ENCODE measurements around the gene YWHAE. TPM values are rescaled to one million over a fixed set of nuclear protein-coding genes. Genes with fewer than 3 reads are reported as not detected.

YWHAE gene
- total and polyA plus RNA-seq, 9 of the 15 experiments (the other 6 are each of a cell fraction or from before 2014, with no cell fraction given) = 184 to 727 (median 448) TPM

DNA sequence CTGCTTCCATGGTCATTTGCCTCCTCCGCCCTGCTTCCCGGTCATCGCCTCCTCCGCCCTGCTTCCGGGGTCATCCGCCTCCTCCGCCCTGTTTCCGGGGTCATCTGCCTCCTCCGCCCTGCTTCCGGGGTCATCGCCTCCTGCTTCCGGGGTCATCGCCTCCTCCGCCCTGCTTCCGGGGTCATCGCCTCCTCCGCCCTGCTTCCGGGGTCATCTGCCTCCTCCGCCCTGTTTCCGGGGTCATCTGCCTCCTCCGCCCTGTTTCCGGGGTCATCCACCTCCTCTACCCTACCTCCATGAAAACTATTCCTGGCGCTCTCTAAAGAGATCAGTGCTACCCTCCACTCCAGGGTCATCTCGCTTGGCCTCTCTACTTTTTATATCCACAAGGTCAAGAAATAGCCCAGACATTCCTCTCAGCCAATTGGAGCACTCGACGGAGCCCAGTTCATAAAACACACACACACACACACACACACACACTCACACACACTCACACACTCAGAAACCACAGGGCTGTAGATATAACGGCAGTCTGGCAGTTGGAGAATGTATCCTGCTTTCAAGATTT is 75.7 kb downstream of the YWHAE start (continued):
- TF ChIP-seq, protein P1, sequence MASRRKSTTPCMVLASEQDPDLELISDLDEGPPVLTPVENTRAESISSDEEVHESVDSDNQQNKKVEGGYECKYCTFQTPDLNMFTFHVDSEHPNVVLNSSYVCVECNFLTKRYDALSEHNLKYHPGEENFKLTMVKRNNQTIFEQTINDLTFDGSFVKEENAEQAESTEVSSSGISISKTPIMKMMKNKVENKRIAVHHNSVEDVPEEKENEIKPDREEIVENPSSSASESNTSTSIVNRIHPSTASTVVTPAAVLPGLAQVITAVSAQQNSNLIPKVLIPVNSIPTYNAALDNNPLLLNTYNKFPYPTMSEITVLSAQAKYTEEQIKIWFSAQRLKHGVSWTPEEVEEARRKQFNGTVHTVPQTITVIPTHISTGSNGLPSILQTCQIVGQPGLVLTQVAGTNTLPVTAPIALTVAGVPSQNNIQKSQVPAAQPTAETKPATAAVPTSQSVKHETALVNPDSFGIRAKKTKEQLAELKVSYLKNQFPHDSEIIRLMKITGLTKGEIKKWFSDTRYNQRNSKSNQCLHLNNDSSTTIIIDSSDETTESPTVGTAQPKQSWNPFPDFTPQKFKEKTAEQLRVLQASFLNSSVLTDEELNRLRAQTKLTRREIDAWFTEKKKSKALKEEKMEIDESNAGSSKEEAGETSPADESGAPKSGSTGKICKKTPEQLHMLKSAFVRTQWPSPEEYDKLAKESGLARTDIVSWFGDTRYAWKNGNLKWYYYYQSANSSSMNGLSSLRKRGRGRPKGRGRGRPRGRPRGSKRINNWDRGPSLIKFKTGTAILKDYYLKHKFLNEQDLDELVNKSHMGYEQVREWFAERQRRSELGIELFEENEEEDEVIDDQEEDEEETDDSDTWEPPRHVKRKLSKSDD (conservative IDR thresholded peaks at IDR 0.05; ENCODE audit: low read length) = no peak
- TF ChIP-seq FOXK1 (CRISPR knock-in tag; IDR thresholded peaks at IDR 0.05; ENCODE audit: borderline replicate concordance) (no peak), KDM5B (IDR thresholded peaks at IDR 0.05; ENCODE audit: insufficient replicate concordance, low read depth, low read length) (no peak), TCFL5 (CRISPR knock-in tag; conservative IDR thresholded peaks at IDR 0.05) (no peak), DNMT1 (IDR thresholded peaks at IDR 0.05) (no peak), RFX7 (CRISPR knock-in tag; IDR thresholded peaks at IDR 0.05) (no peak), HNRNPUL1 (IDR thresholded peaks at IDR 0.05; ENCODE audit: low read length) (no peak), ZNF444 (CRISPR knock-in tag; IDR thresholded peaks at IDR 0.05) (no peak), PYGO2 (tag; IDR thresholded peaks at IDR 0.05) (no peak), ZNF146 (CRISPR knock-in tag; IDR thresholded peaks at IDR 0.05; ENCODE audit: unreplicated experiment) (no peak), ELF1 (tag; IDR thresholded peaks at IDR 0.05) (peak; percentile 100), ATF7 (IDR thresholded peaks at IDR 0.05) (peak; percentile 56; the same call in 1 of the 2 replicates), FIP1L1 (IDR thresholded peaks at IDR 0.05; ENCODE audit: low read depth, low read length, poor library complexity, severe bottlenecking) (no peak), PHB2 (IDR thresholded peaks at IDR 0.05; ENCODE audit: low read depth) (no peak)
- TF ChIP-seq, protein P2, sequence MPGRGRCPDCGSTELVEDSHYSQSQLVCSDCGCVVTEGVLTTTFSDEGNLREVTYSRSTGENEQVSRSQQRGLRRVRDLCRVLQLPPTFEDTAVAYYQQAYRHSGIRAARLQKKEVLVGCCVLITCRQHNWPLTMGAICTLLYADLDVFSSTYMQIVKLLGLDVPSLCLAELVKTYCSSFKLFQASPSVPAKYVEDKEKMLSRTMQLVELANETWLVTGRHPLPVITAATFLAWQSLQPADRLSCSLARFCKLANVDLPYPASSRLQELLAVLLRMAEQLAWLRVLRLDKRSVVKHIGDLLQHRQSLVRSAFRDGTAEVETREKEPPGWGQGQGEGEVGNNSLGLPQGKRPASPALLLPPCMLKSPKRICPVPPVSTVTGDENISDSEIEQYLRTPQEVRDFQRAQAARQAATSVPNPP (IDR thresholded peaks at IDR 0.05; ENCODE audit: borderline replicate concordance, insufficient read depth, insufficient read length) = no peak
- TF ChIP-seq, protein P3, sequence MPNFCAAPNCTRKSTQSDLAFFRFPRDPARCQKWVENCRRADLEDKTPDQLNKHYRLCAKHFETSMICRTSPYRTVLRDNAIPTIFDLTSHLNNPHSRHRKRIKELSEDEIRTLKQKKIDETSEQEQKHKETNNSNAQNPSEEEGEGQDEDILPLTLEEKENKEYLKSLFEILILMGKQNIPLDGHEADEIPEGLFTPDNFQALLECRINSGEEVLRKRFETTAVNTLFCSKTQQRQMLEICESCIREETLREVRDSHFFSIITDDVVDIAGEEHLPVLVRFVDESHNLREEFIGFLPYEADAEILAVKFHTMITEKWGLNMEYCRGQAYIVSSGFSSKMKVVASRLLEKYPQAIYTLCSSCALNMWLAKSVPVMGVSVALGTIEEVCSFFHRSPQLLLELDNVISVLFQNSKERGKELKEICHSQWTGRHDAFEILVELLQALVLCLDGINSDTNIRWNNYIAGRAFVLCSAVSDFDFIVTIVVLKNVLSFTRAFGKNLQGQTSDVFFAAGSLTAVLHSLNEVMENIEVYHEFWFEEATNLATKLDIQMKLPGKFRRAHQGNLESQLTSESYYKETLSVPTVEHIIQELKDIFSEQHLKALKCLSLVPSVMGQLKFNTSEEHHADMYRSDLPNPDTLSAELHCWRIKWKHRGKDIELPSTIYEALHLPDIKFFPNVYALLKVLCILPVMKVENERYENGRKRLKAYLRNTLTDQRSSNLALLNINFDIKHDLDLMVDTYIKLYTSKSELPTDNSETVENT (CRISPR knock-in tag; IDR thresholded peaks at IDR 0.05) = no peak
- TF ChIP-seq, protein P4, sequence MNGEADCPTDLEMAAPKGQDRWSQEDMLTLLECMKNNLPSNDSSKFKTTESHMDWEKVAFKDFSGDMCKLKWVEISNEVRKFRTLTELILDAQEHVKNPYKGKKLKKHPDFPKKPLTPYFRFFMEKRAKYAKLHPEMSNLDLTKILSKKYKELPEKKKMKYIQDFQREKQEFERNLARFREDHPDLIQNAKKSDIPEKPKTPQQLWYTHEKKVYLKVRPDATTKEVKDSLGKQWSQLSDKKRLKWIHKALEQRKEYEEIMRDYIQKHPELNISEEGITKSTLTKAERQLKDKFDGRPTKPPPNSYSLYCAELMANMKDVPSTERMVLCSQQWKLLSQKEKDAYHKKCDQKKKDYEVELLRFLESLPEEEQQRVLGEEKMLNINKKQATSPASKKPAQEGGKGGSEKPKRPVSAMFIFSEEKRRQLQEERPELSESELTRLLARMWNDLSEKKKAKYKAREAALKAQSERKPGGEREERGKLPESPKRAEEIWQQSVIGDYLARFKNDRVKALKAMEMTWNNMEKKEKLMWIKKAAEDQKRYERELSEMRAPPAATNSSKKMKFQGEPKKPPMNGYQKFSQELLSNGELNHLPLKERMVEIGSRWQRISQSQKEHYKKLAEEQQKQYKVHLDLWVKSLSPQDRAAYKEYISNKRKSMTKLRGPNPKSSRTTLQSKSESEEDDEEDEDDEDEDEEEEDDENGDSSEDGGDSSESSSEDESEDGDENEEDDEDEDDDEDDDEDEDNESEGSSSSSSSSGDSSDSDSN (IDR thresholded peaks at IDR 0.05; ENCODE audit: borderline replicate concordance in 1 of 2, low read depth in 2 of 2, low read length in 2 of 2) = no peak
- TF ChIP-seq, protein P5, sequence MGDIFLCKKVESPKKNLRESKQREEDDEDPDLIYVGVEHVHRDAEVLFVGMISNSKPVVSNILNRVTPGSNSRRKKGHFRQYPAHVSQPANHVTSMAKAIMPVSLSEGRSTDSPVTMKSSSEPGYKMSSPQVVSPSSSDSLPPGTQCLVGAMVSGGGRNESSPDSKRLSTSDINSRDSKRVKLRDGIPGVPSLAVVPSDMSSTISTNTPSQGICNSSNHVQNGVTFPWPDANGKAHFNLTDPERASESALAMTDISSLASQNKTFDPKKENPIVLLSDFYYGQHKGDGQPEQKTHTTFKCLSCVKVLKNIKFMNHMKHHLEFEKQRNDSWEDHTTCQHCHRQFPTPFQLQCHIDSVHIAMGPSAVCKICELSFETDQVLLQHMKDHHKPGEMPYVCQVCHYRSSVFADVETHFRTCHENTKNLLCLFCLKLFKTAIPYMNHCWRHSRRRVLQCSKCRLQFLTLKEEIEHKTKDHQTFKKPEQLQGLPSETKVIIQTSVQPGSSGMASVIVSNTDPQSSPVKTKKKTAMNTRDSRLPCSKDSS (IDR thresholded peaks at IDR 0.05; ENCODE audit: low read depth, partially characterized antibody) = no peak

Data from K562 (cell line).